ENCODE measurements around the gene VTCN1.

VTCN1 gene

DNA sequence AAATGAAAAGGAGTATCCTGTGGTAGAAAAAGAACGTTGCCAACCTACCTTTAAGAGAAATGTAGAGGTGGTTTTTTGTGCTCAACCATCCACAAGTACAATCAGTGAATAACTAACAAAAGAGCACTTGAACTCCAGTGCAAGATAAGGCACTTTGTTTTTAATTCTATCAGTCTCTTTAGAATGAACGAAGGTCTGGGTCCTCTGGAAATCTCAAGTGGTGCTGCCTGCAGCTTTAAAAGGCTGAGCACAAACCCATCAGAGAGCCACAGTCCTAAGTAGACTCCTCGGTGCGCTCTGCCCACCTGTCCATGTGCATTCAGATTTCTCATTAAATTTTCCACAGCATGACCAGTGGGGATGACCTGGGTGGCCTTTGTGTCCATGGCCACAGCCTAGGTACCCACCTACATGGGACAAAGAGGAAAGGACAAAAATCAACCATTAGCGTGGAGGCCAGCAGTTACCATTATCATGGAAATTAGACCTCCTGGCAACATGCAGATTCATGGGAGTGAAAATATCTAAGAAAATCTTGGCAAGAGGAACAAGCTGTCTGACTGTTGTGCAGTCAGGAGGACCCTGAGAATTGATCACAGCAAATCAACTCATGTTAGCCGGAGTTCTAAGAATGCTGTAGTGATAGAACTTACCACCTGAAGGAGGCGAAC, 98.5 kb downstream of the VTCN1 start:
- H3K79me2 ChIP-seq = no peaks in the 10 kb centered on the region
- no peaks in the 10 kb centered on the region for H3K27me3 ChIP-seq (ENCODE audit: control insufficient read depth, insufficient read depth, low read length)
- TF ChIP-seq, protein P1, sequence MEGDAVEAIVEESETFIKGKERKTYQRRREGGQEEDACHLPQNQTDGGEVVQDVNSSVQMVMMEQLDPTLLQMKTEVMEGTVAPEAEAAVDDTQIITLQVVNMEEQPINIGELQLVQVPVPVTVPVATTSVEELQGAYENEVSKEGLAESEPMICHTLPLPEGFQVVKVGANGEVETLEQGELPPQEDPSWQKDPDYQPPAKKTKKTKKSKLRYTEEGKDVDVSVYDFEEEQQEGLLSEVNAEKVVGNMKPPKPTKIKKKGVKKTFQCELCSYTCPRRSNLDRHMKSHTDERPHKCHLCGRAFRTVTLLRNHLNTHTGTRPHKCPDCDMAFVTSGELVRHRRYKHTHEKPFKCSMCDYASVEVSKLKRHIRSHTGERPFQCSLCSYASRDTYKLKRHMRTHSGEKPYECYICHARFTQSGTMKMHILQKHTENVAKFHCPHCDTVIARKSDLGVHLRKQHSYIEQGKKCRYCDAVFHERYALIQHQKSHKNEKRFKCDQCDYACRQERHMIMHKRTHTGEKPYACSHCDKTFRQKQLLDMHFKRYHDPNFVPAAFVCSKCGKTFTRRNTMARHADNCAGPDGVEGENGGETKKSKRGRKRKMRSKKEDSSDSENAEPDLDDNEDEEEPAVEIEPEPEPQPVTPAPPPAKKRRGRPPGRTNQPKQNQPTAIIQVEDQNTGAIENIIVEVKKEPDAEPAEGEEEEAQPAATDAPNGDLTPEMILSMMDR (IDR thresholded peaks at IDR 0.05) = no peak
- H3K27ac ChIP-seq = no peak overlapping the region
- no peaks in the 10 kb centered on the region for H3K9me3 ChIP-seq (ENCODE audit: control insufficient read depth, low read length)
- H3K4me2 ChIP-seq (ENCODE audit: low read length) = no peak overlapping the region
- H3K36me3 ChIP-seq (ENCODE audit: control insufficient read depth, insufficient read depth, low read length) = no peaks in the 10 kb centered on the region
- H3K4me1 ChIP-seq = no peaks in the 10 kb centered on the region
- H2AFZ ChIP-seq = no peak overlapping the region
- H3K9ac ChIP-seq = no peak overlapping the region
- H3K4me3 ChIP-seq (ENCODE audit: low read depth, low read length) = no peak overlapping the region

DNA sequence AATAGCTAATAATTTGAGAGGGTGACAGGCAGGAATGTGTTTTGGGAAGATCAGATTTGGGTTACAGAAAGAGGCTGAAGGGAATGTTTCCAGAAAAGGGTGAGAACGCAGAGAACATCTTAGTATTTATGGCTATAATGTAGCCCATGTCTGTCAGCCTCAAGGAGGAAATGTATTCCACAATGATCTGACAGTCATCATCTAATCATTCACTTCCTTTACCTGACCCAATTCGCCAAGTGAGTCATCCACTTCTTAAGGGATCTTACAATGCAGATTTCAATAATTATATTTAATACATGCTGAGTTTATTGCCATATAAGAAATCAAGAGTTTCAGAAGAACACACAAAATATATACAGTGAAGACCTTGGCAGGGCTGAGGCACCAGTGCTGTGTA, 100.0 kb downstream of the VTCN1 start:
- Histone ChIP-seq H3K9ac (no peak overlapping the region), H3K27ac (no peak overlapping the region), H3K4me3 (ENCODE audit: low read depth, low read length) (no peak overlapping the region), H3K27me3 (ENCODE audit: control insufficient read depth, insufficient read depth, low read length) (no peaks in the 10 kb centered on the region), H3K4me1 (no peaks in the 10 kb centered on the region), H2AFZ (no peak overlapping the region), H3K79me2 (no peaks in the 10 kb centered on the region), H3K36me3 (ENCODE audit: control insufficient read depth, insufficient read depth, low read length) (no peaks in the 10 kb centered on the region), H3K9me3 (ENCODE audit: control insufficient read depth, low read length) (no peaks in the 10 kb centered on the region), H3K4me2 (ENCODE audit: low read length) (no peak overlapping the region)
- TF ChIP-seq, protein P1 (IDR thresholded peaks at IDR 0.05) = no peak

DNA sequence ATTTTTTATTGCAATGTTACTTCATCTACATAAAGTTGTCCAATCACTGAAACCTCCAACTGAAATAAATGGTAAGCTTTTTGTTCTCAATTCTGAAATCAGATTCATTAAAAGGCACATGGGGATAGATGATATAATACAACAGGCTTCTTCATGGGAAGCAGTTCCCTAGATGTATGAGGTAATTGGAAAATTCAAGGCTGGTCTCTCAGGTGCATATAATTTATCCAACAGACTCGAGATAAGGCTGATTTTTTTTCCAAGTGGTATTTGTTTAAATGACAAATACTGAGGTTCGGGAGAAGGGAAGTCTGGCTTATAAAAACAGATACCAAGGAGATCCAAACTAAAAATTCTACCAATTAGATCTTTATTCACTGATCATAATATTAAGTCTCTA, 103.4 kb downstream of the VTCN1 start:
- Histone ChIP-seq H3K4me1 (no peaks in the 10 kb centered on the region), H3K36me3 (ENCODE audit: control insufficient read depth, insufficient read depth, low read length) (no peaks in the 10 kb centered on the region), H3K9me3 (ENCODE audit: control insufficient read depth, low read length) (no peaks in the 10 kb centered on the region), H2AFZ (no peak overlapping the region), H3K4me3 (ENCODE audit: low read depth, low read length) (no peak overlapping the region), H3K4me2 (ENCODE audit: low read length) (no peak overlapping the region), H3K79me2 (no peaks in the 10 kb centered on the region), H3K27ac (no peak overlapping the region), H3K27me3 (ENCODE audit: control insufficient read depth, insufficient read depth, low read length) (no peaks in the 10 kb centered on the region), H3K9ac (no peak overlapping the region)
- TF ChIP-seq, protein P1 (IDR thresholded peaks at IDR 0.05) = no peak

DNA sequence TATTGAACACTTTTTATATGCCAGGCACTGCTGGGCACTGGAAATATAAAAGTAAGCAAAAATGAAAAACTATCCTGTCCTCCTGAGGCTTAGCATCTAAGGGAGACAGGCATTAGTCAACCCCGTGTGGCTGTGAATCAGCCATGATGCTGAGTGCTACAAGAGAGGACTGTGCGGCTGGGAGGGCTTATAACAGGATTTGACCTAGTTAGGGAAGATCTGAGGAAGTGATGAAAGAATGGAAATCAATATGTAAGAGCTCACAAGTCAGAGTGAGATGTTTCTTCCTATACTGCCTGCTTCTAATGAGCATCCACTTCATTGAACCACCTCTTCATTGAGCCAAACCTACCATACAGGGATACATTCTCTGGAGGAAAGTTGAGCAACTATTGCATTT, 104.2 kb downstream of the VTCN1 start:
- Histone ChIP-seq H3K4me3 (ENCODE audit: low read depth, low read length) (no peak overlapping the region), H3K4me1 (no peaks in the 10 kb centered on the region), H3K36me3 (ENCODE audit: control insufficient read depth, insufficient read depth, low read length) (no peaks in the 10 kb centered on the region), H3K4me2 (ENCODE audit: low read length) (no peak overlapping the region), H3K79me2 (no peaks in the 10 kb centered on the region), H3K27me3 (ENCODE audit: control insufficient read depth, insufficient read depth, low read length) (no peaks in the 10 kb centered on the region), H3K27ac (no peak overlapping the region), H2AFZ (no peak overlapping the region), H3K9ac (no peak overlapping the region), H3K9me3 (ENCODE audit: control insufficient read depth, low read length) (no peaks in the 10 kb centered on the region)
- TF ChIP-seq, protein P1 (IDR thresholded peaks at IDR 0.05) = no peak

DNA sequence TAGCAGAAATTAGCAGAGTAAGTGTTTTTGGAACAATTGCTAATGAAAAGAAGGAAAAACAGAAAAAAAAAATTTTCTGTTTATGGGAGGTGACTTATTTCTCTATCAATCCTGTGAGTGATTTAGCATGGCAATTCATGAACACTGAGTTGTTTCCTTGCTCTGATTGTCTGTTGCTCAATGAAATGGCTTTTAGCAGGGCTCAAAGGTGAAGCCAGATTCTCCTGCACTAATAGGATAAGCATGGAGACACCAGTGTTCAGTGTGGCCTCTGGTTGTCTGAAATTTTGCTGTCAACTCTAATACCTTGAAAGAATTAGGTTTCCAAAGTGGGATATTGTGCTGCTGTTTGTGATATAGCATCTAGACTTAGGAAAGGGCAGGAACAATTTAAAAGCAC, 105.0 kb downstream of the VTCN1 start:
- no peaks in the 10 kb centered on the region for H3K36me3 ChIP-seq (ENCODE audit: control insufficient read depth, insufficient read depth, low read length)
- no peaks in the 10 kb centered on the region for H3K4me1 ChIP-seq
- no peaks in the 10 kb centered on the region for H3K9me3 ChIP-seq (ENCODE audit: control insufficient read depth, low read length)
- no peak overlapping the region for H3K9ac ChIP-seq
- H3K79me2 ChIP-seq = no peaks in the 10 kb centered on the region
- no peaks in the 10 kb centered on the region for H3K27me3 ChIP-seq (ENCODE audit: control insufficient read depth, insufficient read depth, low read length)
- no peak overlapping the region for H3K4me2 ChIP-seq (ENCODE audit: low read length)
- no peak overlapping the region for H3K27ac ChIP-seq
- H3K4me3 ChIP-seq (ENCODE audit: low read depth, low read length) = no peak overlapping the region
- TF ChIP-seq, protein P1 (IDR thresholded peaks at IDR 0.05) = no peak
- H2AFZ ChIP-seq = no peak overlapping the region
